Mucosa of descending colon (tissue), 3 donors: ENCODE measurements around the gene DLGAP1. TPM values are rescaled to one million over a fixed set of nuclear protein-coding genes. Genes with fewer than 3 reads are reported as not detected.

Experiments used
- ATAC-seq: fragments of 200-7000 bp; cut with Tn5 transposase; one replicate; pipeline ENCODE4 v1.9.1; 2020; ENCODE audit warnings: mild to moderate bottlenecking, moderate library complexity
- DNase-seq, 3 donors: peaks; one replicate each; pipeline ENCODE4 v3.0.0-alpha.2; 2020
- H3K36me3 ChIP-seq: fragments of 200-600 bp; one replicate; pipeline ENCODE4 v1.8.0; 2021; ENCODE audit warnings: low read depth, mild to moderate bottlenecking
- H3K4me1 ChIP-seq: fragments of 200-600 bp; one replicate; pipeline ENCODE4 v1.8.0; 2021; ENCODE audit warnings: low read depth, mild to moderate bottlenecking
- H3K4me3 ChIP-seq: fragments of 200-600 bp; one replicate; pipeline ENCODE4 v1.8.0; 2021; ENCODE audit warnings: mild to moderate bottlenecking
- H3K9me3 ChIP-seq: fragments of 200-600 bp; one replicate; pipeline ENCODE4 v1.8.0; 2021; ENCODE audit warnings: mild to moderate bottlenecking
- CTCF ChIP-seq: fragments of 200-600 bp; IDR thresholded peaks from one replicate; pipeline ENCODE4 v1.8.0; 2022; ENCODE audit warnings: antibody characterized with exemption, mild to moderate bottlenecking
- intact Hi-C, 2 donors: fragments of 100-400 bp; cut with DNase I in 1 of 2; cut with micrococcal nuclease in 1 of 2; formaldehyde crosslinking; loops; one replicate each; pipeline versions ENCODE4 v1.11.0 to v1.11.1; 2022; cut with DNase I, micrococcal nuclease
- total RNA-seq, 3 donors: library from RNA; stranded (reverse); fragmentation: NEBNext Ultra II Directional in 2 of 3; extraction: Animal tissue kit (Norgen Biotek cat#: 25700) in 2 of 3; gene quantifications; one replicate each; pipeline versions ENCODE4 v1.2.1 to v1.2.4, GENCODE V29; 2021 to 2023
- donor health status: DM: no; HTN: no; CAD: no; lungs with moderate emphysema.
- donor health status: DM: no; HTN: no; CAD: no.
- donor health status: DM: no; HTN: yes; CAD: no.

Gene DLGAP1
- total RNA-seq, 3 donors from 2014 or later: 0.46 to 6.8 (median 4.1) TPM

- ATAC-seq (peak; percentile 75), DNase-seq (no peak)
- H3K9me3 ChIP-seq: no peaks in the 10 kb centered on the region
- H3K36me3 ChIP-seq: no peaks in the 10 kb centered on the region
- intact Hi-C loops: no loop called here
- no peak overlapping the region for H3K4me3 ChIP-seq
- H3K4me1 ChIP-seq: peaks cover 14% of the 10 kb centered on the region
- TF ChIP-seq CTCF: no peak
Measured at GRCh38 chr18:3720818-3721545, 734.1 kb downstream of the DLGAP1 start.

GRCh38 chr18:3720159-3720558, 734.9 kb downstream of the DLGAP1 start:
- Histone ChIP-seq H3K9me3 (no peaks in the 10 kb centered on the region), H3K4me1 (peaks cover 12% of the 10 kb centered on the region), H3K4me3 (no peak overlapping the region), H3K36me3 (no peaks in the 10 kb centered on the region)
- ATAC-seq (no peak), DNase-seq (no peak)
- no peak for TF ChIP-seq CTCF
- intact Hi-C loops: no loop called here

- no peak for DNase-seq
- intact Hi-C loops: no loop called here
- no peak for TF ChIP-seq CTCF
- H3K36me3 ChIP-seq: no peaks in the 10 kb centered on the region
- ATAC-seq: no peak
- H3K4me1 ChIP-seq: peaks cover 13% of the 10 kb centered on the region
- H3K4me3 ChIP-seq: no peak overlapping the region
- H3K9me3 ChIP-seq: no peaks in the 10 kb centered on the region
Measured at GRCh38 chr18:3717376-3718025, 737.6 kb downstream of the DLGAP1 start.

GRCh38 chr18:3716116-3716660, 738.9 kb downstream of the DLGAP1 start:
- DNase-seq (no peak), ATAC-seq (no peak)
- intact Hi-C loops: no loop called here
- Histone ChIP-seq H3K4me3 (no peak overlapping the region), H3K36me3 (no peaks in the 10 kb centered on the region), H3K4me1 (peaks cover 10% of the 10 kb centered on the region), H3K9me3 (no peaks in the 10 kb centered on the region)
- no peak for TF ChIP-seq CTCF

- ATAC-seq (no peak), DNase-seq (no peak)
- H3K9me3 ChIP-seq: no peaks in the 10 kb centered on the region
- no peak overlapping the region for H3K4me3 ChIP-seq
- H3K36me3 ChIP-seq: no peaks in the 10 kb centered on the region
- intact Hi-C loops: no loop called here
- TF ChIP-seq CTCF: no peak
- H3K4me1 ChIP-seq: peaks cover 10% of the 10 kb centered on the region
Measured at GRCh38 chr18:3715231-3716080, 739.7 kb downstream of the DLGAP1 start.
